Activated naive CD4-positive, alpha-beta T cell treated with anti-CD3 and anti-CD28 coated beads, Interleukin-2, amount 10 ng/mL, durations not matched to agents 5 hours and 36 hours (primary cell): ENCODE data around the gene MPO. TPM values are rescaled to one million over a fixed set of nuclear protein-coding genes. Genes with fewer than 3 reads are reported as not detected.

Experiments
- total RNA-seq, 2 experiments: library from RNA; stranded (reverse); gene quantifications; one replicate each; pipeline ENCODE4 v1.2.3, GENCODE V29; 2021

The MPO gene
- total RNA-seq = not detected

GRCh38 chr17:58280480-58281217 is at the start of gene MPO:
TSS of gene MPO (minus strand) at chr17:58280935. CDS start at chr17:58280758, 177 bp downstream.

GRCh38 chr17:58328195-58329034 is 47.7 kb upstream of the MPO start, which contains the start of gene TSPOAP1:
TSS of gene TSPOAP1 (minus strand) at chr17:58328795. CDS start at chr17:58327920, 875 bp downstream.

GRCh38 chr17:58238147-58238634 is 42.5 kb downstream of the MPO start, which contains the start of gene LPO:
TSS of gene LPO (plus strand) at chr17:58238584. CDS start at chr17:58242980, 4,396 bp downstream.

Other genes starting within 250 kb of the MPO start
- gene DYNLL2, start 197.5 kb downstream of the MPO start, total RNA-seq = 10 to 100 TPM; 29.6 to 29.9 TPM
- gene OR4D1, start 132.6 kb downstream of the MPO start, total RNA-seq = under 1 TPM; 0.86 to 0.91 TPM
- not detected for gene OR4D2, start 114.0 kb downstream of the MPO start, total RNA-seq
- not detected for gene EPX, start 88.2 kb downstream of the MPO start, total RNA-seq
- 10 to 100 TPM; 16.2 to 18.7 TPM for gene MKS1, start 61.7 kb downstream of the MPO start, total RNA-seq
- not detected for gene LPO, start 42.4 kb downstream of the MPO start, total RNA-seq
- 10 to 100 TPM; 35.2 to 42.0 TPM for gene TSPOAP1, start 47.9 kb upstream of the MPO start, total RNA-seq
- 10 to 100 TPM; 64.7 to 69.2 TPM for gene SUPT4H1, start 71.3 kb upstream of the MPO start, total RNA-seq
- gene RNF43, start 136.6 kb upstream of the MPO start, total RNA-seq = under 1 TPM; 0.07 to 0.38 TPM
- gene HSF5, start 207.5 kb upstream of the MPO start, total RNA-seq = under 1 TPM; 0.73 to 0.79 TPM
- gene MTMR4, start 233.7 kb upstream of the MPO start, total RNA-seq = 10 to 100 TPM; 46.4 to 49.2 TPM